Measurements from ENCODE around the gene ENPP6. TPM values are rescaled to one million over a fixed set of nuclear protein-coding genes. Genes with fewer than 3 reads are reported as not detected.

ENPP6 gene
- total and polyA plus RNA-seq, 2 experiments from 2014 or later: 0.11 TPM; not detected in 1

- Histone ChIP-seq H3F3A (replicated peaks; ENCODE audit: low read depth) (no peaks in the 10 kb centered on the region), H3K4me2 (no peak overlapping the region), H3K9me2 (ENCODE audit: insufficient read depth) (no peaks in the 10 kb centered on the region), H3K27ac (ENCODE audit: low read depth) (no peak overlapping the region), H3K79me2 (replicated peaks; ENCODE audit: insufficient read depth) (no peaks in the 10 kb centered on the region), H3K4me1 (ENCODE audit: insufficient read depth) (no peaks in the 10 kb centered on the region), H3K36me3 (ENCODE audit: insufficient read depth) (no peaks in the 10 kb centered on the region), H3K27me3 (ENCODE audit: insufficient read depth) (no peaks in the 10 kb centered on the region), H4K20me1 (replicated peaks; ENCODE audit: insufficient read depth) (no peaks in the 10 kb centered on the region), H2AFZ (no peak overlapping the region), H3K4me3 (no peak overlapping the region)
- ATAC-seq: no peak
- peaks cover 2% of the 10 kb centered on the region for H3K27me3 Mint-ChIP-seq (ENCODE audit: insufficient read depth, low read depth, poor library complexity)
- H3K9me3 Mint-ChIP-seq: peaks cover 6% of the 10 kb centered on the region
- no peak overlapping the region for H3K27ac Mint-ChIP-seq
- TF ChIP-seq, protein P1, sequence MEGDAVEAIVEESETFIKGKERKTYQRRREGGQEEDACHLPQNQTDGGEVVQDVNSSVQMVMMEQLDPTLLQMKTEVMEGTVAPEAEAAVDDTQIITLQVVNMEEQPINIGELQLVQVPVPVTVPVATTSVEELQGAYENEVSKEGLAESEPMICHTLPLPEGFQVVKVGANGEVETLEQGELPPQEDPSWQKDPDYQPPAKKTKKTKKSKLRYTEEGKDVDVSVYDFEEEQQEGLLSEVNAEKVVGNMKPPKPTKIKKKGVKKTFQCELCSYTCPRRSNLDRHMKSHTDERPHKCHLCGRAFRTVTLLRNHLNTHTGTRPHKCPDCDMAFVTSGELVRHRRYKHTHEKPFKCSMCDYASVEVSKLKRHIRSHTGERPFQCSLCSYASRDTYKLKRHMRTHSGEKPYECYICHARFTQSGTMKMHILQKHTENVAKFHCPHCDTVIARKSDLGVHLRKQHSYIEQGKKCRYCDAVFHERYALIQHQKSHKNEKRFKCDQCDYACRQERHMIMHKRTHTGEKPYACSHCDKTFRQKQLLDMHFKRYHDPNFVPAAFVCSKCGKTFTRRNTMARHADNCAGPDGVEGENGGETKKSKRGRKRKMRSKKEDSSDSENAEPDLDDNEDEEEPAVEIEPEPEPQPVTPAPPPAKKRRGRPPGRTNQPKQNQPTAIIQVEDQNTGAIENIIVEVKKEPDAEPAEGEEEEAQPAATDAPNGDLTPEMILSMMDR (conservative IDR thresholded peaks at IDR 0.05; ENCODE audit: low read depth in 2 of 2): no peak
- no peak for TF ChIP-seq REST (IDR thresholded peaks at IDR 0.05; ENCODE audit: unreplicated experiment)
- no peak for TF ChIP-seq ZNF462 (CRISPR knock-in tag; IDR thresholded peaks at IDR 0.05)
- TF ChIP-seq CREB1 (CRISPR knock-in tag; IDR thresholded peaks at IDR 0.05; ENCODE audit: low read depth): no peak
- TF ChIP-seq EZH2 (IDR thresholded peaks at IDR 0.05; ENCODE audit: low read depth, unreplicated experiment): no peak
- TF ChIP-seq POLR2AphosphoS5 (IDR thresholded peaks at IDR 0.05; ENCODE audit: low read depth): no peak
- TF ChIP-seq NANOG (IDR thresholded peaks at IDR 0.05; ENCODE audit: borderline replicate concordance): no peak
- TF ChIP-seq EZH2phosphoT487 (IDR thresholded peaks at IDR 0.05; ENCODE audit: unreplicated experiment): no peak
- no peak for TF ChIP-seq JUNB (IDR thresholded peaks at IDR 0.05; ENCODE audit: unreplicated experiment)
- no peak for TF ChIP-seq ZNF331 (CRISPR knock-in tag; IDR thresholded peaks at IDR 0.05; ENCODE audit: low read depth)
- TF ChIP-seq, protein P2, sequence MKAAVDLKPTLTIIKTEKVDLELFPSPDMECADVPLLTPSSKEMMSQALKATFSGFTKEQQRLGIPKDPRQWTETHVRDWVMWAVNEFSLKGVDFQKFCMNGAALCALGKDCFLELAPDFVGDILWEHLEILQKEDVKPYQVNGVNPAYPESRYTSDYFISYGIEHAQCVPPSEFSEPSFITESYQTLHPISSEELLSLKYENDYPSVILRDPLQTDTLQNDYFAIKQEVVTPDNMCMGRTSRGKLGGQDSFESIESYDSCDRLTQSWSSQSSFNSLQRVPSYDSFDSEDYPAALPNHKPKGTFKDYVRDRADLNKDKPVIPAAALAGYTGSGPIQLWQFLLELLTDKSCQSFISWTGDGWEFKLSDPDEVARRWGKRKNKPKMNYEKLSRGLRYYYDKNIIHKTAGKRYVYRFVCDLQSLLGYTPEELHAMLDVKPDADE (IDR thresholded peaks at IDR 0.05): no peak
- TF ChIP-seq ZNF114 (CRISPR knock-in tag; IDR thresholded peaks at IDR 0.05): no peak
- TF ChIP-seq STAT1 (IDR thresholded peaks at IDR 0.05; ENCODE audit: unreplicated experiment): no peak
- no peak overlapping the region for H3K4me3 Mint-ChIP-seq
- H3K4me1 Mint-ChIP-seq: no peaks in the 10 kb centered on the region
- DNase-seq (ENCODE audit: low spot score): no peak
- H3K36me3 Mint-ChIP-seq (ENCODE audit: low read depth): peaks cover 6% of the 10 kb centered on the region; the same call in 2 of the 3 replicates
Measured at GRCh38 chr4:184246426-184246825, 28.8 kb upstream of the ENPP6 start.
